Breast epithelium (tissue), 3 donors: ENCODE measurements around the gene DSCAML1.

ENCODE experiments used
- CTCF ChIP-seq, 3 donors: fragments of 450-650 bp; IDR thresholded peaks; one replicate each; pipeline ENCODE4 v1.5.1; 2016 to 2017; ENCODE audit warnings: antibody characterized with exemption in 3 of 3, mild to moderate bottlenecking in 3 of 3, moderate library complexity in 3 of 3
- POLR2A ChIP-seq: fragments of 450-650 bp; IDR thresholded peaks from one replicate; pipeline ENCODE4 v1.6.1; 2016; ENCODE audit warnings: antibody characterized with exemption, mild to moderate bottlenecking, moderate library complexity
- POLR2AphosphoS5 ChIP-seq, 3 donors: sonication (generic); formaldehyde crosslinking; IDR thresholded peaks; one replicate each; pipeline ENCODE4 v1.6.1; 2017; ENCODE audit warnings: antibody characterized with exemption in 3 of 3

GRCh38 chr11:117766576-117766975 is 30.4 kb downstream of the DSCAML1 start:
- no peak for TF ChIP-seq CTCF (IDR thresholded peaks at IDR 0.05)
- no peak for TF ChIP-seq POLR2AphosphoS5 (IDR thresholded peaks at IDR 0.05)
- TF ChIP-seq POLR2A = no peak
